ENCODE measurements around the gene ASXL3.

The ASXL3 gene

DNA sequence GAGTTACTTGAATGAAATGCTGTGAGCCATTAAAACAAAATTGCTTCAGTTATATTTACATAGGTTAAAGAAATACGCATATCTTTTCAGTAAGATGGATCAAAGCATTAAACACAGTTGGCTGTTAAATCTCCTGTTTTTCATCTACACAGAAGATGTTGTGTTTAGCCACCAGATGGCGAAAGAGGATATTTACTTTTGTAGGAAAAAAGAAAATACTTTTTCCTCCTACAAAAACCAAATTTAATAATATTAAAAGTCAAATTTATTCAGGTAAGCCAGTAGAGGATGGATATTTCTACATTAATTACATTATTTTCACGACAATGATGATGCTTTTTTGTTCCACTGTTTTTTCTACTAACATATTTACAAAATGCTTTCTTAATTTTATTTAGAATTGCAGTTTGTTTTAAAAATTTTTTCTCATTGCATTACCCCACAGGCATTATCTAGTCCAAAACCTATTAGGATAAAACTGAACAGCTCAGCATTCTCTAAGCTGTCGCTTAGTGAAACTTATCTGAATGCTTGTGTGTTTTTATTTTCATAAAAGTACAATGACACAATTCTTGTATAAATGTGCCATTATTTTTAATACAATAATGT lies 173.7 kb downstream of the ASXL3 start:
- Histone ChIP-seq H3K27ac (ENCODE audit: low read depth, low read length) (no peak overlapping the region), H3K9me3 (ENCODE audit: insufficient read depth, low read depth, low read length) (no peaks in the 10 kb centered on the region), H3K27me3 (ENCODE audit: insufficient read depth, low read length) (no peaks in the 10 kb centered on the region), H3K9ac (ENCODE audit: low read depth, low read length) (no peak overlapping the region), H3K36me3 (ENCODE audit: insufficient read depth, low read length) (no peaks in the 10 kb centered on the region), H3K4me3 (ENCODE audit: low read length) (no peak overlapping the region), H3K4me1 (ENCODE audit: insufficient read depth, low read length) (no peaks in the 10 kb centered on the region)
- 57% methylated on average over 1 of the region's 4 CpGs for WGBS

DNA sequence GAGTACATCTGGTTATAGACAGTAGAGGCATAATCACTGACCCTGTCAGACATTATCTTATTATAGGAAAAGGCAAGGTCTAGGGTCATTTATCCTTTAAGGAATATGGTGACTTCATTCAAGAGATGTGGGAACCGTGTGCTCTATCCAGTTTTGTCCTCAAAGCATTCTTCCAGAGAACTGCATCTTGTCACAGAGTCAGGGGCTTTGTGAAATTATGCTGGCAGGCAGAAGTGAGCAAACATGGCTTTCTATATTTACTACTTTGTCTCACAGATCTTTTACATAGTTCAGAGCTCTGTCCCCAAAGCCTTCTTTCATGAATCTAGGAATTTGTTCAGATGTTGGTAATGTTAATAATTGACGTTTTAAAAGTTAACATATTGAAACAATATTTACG lies 177.4 kb downstream of the ASXL3 start:
- no peak overlapping the region for H3K9ac ChIP-seq (ENCODE audit: low read depth, low read length)
- no peaks in the 10 kb centered on the region for H3K4me1 ChIP-seq (ENCODE audit: insufficient read depth, low read length)
- no peaks in the 10 kb centered on the region for H3K9me3 ChIP-seq (ENCODE audit: insufficient read depth, low read depth, low read length)
- no peaks in the 10 kb centered on the region for H3K27me3 ChIP-seq (ENCODE audit: insufficient read depth, low read length)
- no peak overlapping the region for H3K4me3 ChIP-seq (ENCODE audit: low read length)
- WGBS = 77% methylated on average over 1 of the region's 3 CpGs
- no peaks in the 10 kb centered on the region for H3K36me3 ChIP-seq (ENCODE audit: insufficient read depth, low read length)
- no peak overlapping the region for H3K27ac ChIP-seq (ENCODE audit: low read depth, low read length)

GRCh38 chr18:33755931-33756560 lies 178.0 kb downstream of the ASXL3 start:
- Histone ChIP-seq H3K9me3 (ENCODE audit: insufficient read depth, low read depth, low read length) (no peaks in the 10 kb centered on the region), H3K9ac (ENCODE audit: low read depth, low read length) (no peak overlapping the region), H3K4me1 (ENCODE audit: insufficient read depth, low read length) (no peaks in the 10 kb centered on the region), H3K36me3 (ENCODE audit: insufficient read depth, low read length) (no peaks in the 10 kb centered on the region), H3K27me3 (ENCODE audit: insufficient read depth, low read length) (no peaks in the 10 kb centered on the region), H3K4me3 (ENCODE audit: low read length) (no peak overlapping the region), H3K27ac (ENCODE audit: low read depth, low read length) (no peak overlapping the region)
- 54% methylated on average over 6 of the region's 6 CpGs for WGBS

DNA sequence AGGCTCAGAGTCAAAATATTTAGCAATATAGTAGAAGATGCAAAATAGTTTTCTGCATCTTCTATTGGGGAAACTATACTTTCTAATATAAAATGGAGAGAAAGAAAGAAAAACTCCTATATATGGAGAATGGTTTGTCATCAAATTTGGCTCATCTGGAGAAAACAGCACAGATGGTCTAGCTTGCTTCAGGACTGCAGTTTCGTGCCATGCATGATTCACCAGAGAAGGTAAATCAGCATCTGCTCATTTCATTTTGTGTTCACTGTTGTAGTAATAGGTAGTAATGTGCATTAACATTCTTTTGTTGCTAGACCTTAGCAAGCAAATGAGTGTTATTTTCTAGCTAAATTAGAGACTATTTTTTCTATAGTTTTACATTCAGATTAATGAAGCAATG lies 179.0 kb downstream of the ASXL3 start:
- Histone ChIP-seq H3K4me3 (ENCODE audit: low read length) (no peak overlapping the region), H3K9ac (ENCODE audit: low read depth, low read length) (no peak overlapping the region), H3K4me1 (ENCODE audit: insufficient read depth, low read length) (no peaks in the 10 kb centered on the region), H3K36me3 (ENCODE audit: insufficient read depth, low read length) (no peaks in the 10 kb centered on the region), H3K27ac (ENCODE audit: low read depth, low read length) (no peak overlapping the region), H3K27me3 (ENCODE audit: insufficient read depth, low read length) (no peaks in the 10 kb centered on the region), H3K9me3 (ENCODE audit: insufficient read depth, low read depth, low read length) (no peaks in the 10 kb centered on the region)
- WGBS = 90% methylated on average over 1 of the region's 1 CpG

- no peaks in the 10 kb centered on the region for H3K9me3 ChIP-seq (ENCODE audit: insufficient read depth, low read depth, low read length)
- no peaks in the 10 kb centered on the region for H3K36me3 ChIP-seq (ENCODE audit: insufficient read depth, low read length)
- no peak overlapping the region for H3K4me3 ChIP-seq (ENCODE audit: low read length)
- H3K27me3 ChIP-seq (ENCODE audit: insufficient read depth, low read length) = no peaks in the 10 kb centered on the region
- no peaks in the 10 kb centered on the region for H3K4me1 ChIP-seq (ENCODE audit: insufficient read depth, low read length)
- no peak overlapping the region for H3K27ac ChIP-seq (ENCODE audit: low read depth, low read length)
- no peak overlapping the region for H3K9ac ChIP-seq (ENCODE audit: low read depth, low read length)
Measured at GRCh38 chr18:33761363-33761762, 183.3 kb downstream of the ASXL3 start.

GRCh38 chr18:33781429-33781828 lies 203.4 kb downstream of the ASXL3 start:
- no peaks in the 10 kb centered on the region for H3K4me1 ChIP-seq (ENCODE audit: insufficient read depth, low read length)
- H3K36me3 ChIP-seq (ENCODE audit: insufficient read depth, low read length) = no peaks in the 10 kb centered on the region
- H3K4me3 ChIP-seq (ENCODE audit: low read length) = no peak overlapping the region
- no peaks in the 10 kb centered on the region for H3K27me3 ChIP-seq (ENCODE audit: insufficient read depth, low read length)
- H3K9me3 ChIP-seq (ENCODE audit: insufficient read depth, low read depth, low read length) = no peaks in the 10 kb centered on the region
- no peak overlapping the region for H3K27ac ChIP-seq (ENCODE audit: low read depth, low read length)
- H3K9ac ChIP-seq (ENCODE audit: low read depth, low read length) = no peak overlapping the region
